Neuronal stem cell (in vitro differentiated cells): ENCODE results near the gene BCL2L14.

Experiments used
- DNase-seq: peaks from one replicate; pipeline ENCODE4 v3.0.0-alpha.2; 2013; ENCODE audit warnings: low spot score
- H2AFZ ChIP-seq: one replicate; pipeline ENCODE4 v1.6.1; 2013; ENCODE audit warnings: mild to moderate bottlenecking, low read length, inconsistent platforms
- H2AK5ac ChIP-seq: 2 replicates; pipeline ENCODE4 v1.6.1; 2013; ENCODE audit warnings: low read depth, mild to moderate bottlenecking, inconsistent platforms, low read length, moderate library complexity, mixed read lengths
- H2BK120ac ChIP-seq: 2 replicates; pipeline ENCODE4 v1.6.1; 2013; ENCODE audit warnings: low read depth, mild to moderate bottlenecking, inconsistent platforms, low read length, moderate library complexity, mixed read lengths
- H2BK12ac ChIP-seq: one replicate; pipeline ENCODE4 v1.6.1; 2013; ENCODE audit warnings: low read length, inconsistent platforms
- H2BK15ac ChIP-seq: 2 replicates; pipeline ENCODE4 v1.6.1; 2013; ENCODE audit warnings: mild to moderate bottlenecking, low read length, inconsistent platforms, mixed read lengths
- H2BK5ac ChIP-seq: one replicate; pipeline ENCODE4 v1.6.1; 2013; ENCODE audit warnings: inconsistent platforms, mild to moderate bottlenecking, low read length, moderate library complexity
- H3K14ac ChIP-seq: one replicate; pipeline ENCODE4 v1.6.1; 2013; ENCODE audit warnings: low read length, inconsistent platforms
- H3K18ac ChIP-seq: 2 replicates; pipeline ENCODE4 v1.6.1; 2013; ENCODE audit warnings: low read length, inconsistent platforms
- H3K23ac ChIP-seq: 2 replicates; pipeline ENCODE4 v1.6.1; 2013; ENCODE audit warnings: low read depth, mild to moderate bottlenecking, mixed read lengths, low read length, inconsistent platforms; ENCODE audit not compliant: poor library complexity
- H3K27ac ChIP-seq: replicated peaks from 3 replicates; pipeline ENCODE4 v1.5.1; 2013; ENCODE audit warnings: low read length, inconsistent platforms
- H3K27me3 ChIP-seq, 3 experiments: 2 replicates each; pipeline ENCODE4 v1.6.1; 2013; ENCODE audit warnings: low read length in 3 of 3, mild to moderate bottlenecking in 2 of 3, inconsistent platforms in 1 of 3, low read depth in 1 of 3, mixed read lengths in 1 of 3, moderate library complexity in 1 of 3; ENCODE audit not compliant: control insufficient read depth in 3 of 3, insufficient read depth in 3 of 3
- H3K36me3 ChIP-seq, 2 donors: replicated peaks in 1 of 2; 2 replicates each; pipeline ENCODE4 v1.6.1; 2013; ENCODE audit warnings: low read length in 2 of 2; ENCODE audit not compliant: control insufficient read depth in 2 of 2, insufficient read depth in 2 of 2
- H3K4ac ChIP-seq: 2 replicates; pipeline ENCODE4 v1.6.1; 2013; ENCODE audit warnings: inconsistent platforms, mild to moderate bottlenecking, low read length, moderate library complexity
- H3K4me1 ChIP-seq, 2 donors: 1 replicate in 1 of 2; 2 replicates in 1 of 2; pipeline ENCODE4 v1.6.1; 2013; ENCODE audit warnings: low read length in 2 of 2, low read depth in 1 of 2; ENCODE audit not compliant: control insufficient read depth in 2 of 2, insufficient read depth in 1 of 2
- H3K4me2 ChIP-seq: one replicate; pipeline ENCODE4 v1.6.1; 2013; ENCODE audit warnings: mild to moderate bottlenecking, low read length, inconsistent platforms; ENCODE audit not compliant: insufficient read depth, poor library complexity, severe bottlenecking
- H3K4me3 ChIP-seq, 2 donors: 2 replicates each; pipeline ENCODE4 v1.5.1; 2013; ENCODE audit warnings: low read length in 2 of 2, mild to moderate bottlenecking in 2 of 2, inconsistent platforms in 1 of 2, moderate library complexity in 1 of 2
- H3K79me1 ChIP-seq: one replicate; pipeline ENCODE4 v1.6.1; 2013; ENCODE audit warnings: low read depth, mild to moderate bottlenecking, inconsistent platforms, low read length, moderate library complexity
- H3K9ac ChIP-seq: one replicate; pipeline ENCODE4 v1.6.1; 2013; ENCODE audit warnings: mild to moderate bottlenecking, low read depth, low read length, inconsistent platforms; ENCODE audit not compliant: poor library complexity
- H3K9me3 ChIP-seq, 2 donors: replicated peaks in 1 of 2; 2 replicates each; pipeline versions ENCODE3 to v1.6.1; 2013; ENCODE audit warnings: low read length in 2 of 2, mild to moderate bottlenecking in 2 of 2, inconsistent platforms in 1 of 2, low read depth in 1 of 2, mixed read lengths in 1 of 2, moderate library complexity in 1 of 2; ENCODE audit not compliant: control insufficient read depth in 2 of 2, insufficient read depth in 1 of 2
- H4K8ac ChIP-seq: one replicate; pipeline ENCODE4 v1.6.1; 2013; ENCODE audit warnings: low read depth, mild to moderate bottlenecking, inconsistent platforms, low read length, moderate library complexity
- H4K91ac ChIP-seq: one replicate; pipeline ENCODE4 v1.6.1; 2013; ENCODE audit warnings: low read length, low read depth, mild to moderate bottlenecking, inconsistent platforms; ENCODE audit not compliant: poor library complexity
- WGBS, 2 donors: extraction: QIAGEN DNeasy Blood & Tissue Kit; methylation state at CpG; one replicate each; pipeline ENCODE4 v1.1.7; 2013; ENCODE audit warnings: missing lambda C conversion rate in 2 of 2, mixed read lengths in 1 of 2; ENCODE audit not compliant: insufficient read length in 2 of 2, insufficient replicate concordance in 1 of 2; ENCODE audit errors: extremely low coverage in 2 of 2; 5-methylcytosine and 5-hydroxymethylcytosine counted together

BCL2L14 gene

DNA sequence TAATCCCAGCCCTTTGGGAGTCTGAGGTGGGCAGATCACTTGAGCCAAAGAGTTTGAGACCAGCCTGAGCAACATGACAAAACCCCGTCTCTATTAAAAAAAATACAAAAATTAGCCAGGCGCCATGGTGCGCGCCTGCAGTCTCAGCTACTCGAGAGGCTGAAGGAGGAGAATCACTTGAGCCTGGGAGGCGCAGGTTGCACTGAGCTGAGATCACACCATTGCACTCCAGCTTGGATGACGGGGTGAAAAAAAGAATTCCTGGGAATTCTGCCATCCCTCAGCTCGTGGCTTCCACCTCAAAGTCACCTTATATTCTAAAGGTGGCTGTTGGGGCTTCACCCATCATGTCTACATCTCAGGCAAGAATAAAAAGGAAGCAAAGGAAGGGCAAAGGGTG lies 12.9 kb downstream of the BCL2L14 start:
- no CpG with 5 or more reads among the region's 8 CpGs for WGBS, 2 donors
- no peak overlapping the region for H2AFZ ChIP-seq
- H3K79me1 ChIP-seq, result no peaks in the 10 kb centered on the region
- no peak overlapping the region for H3K14ac ChIP-seq
- no peaks in the 10 kb centered on the region for H3K36me3 ChIP-seq
- H3K9me3 ChIP-seq, result no peaks in the 10 kb centered on the region
- no peak overlapping the region for H3K4ac ChIP-seq
- no peak for DNase-seq
- no peak overlapping the region for H2BK15ac ChIP-seq
- H3K4me2 ChIP-seq, result no peak overlapping the region
- H3K18ac ChIP-seq, result no peak overlapping the region
- H3K4me1 ChIP-seq, result peaks cover 11 to 24% of the 10 kb centered on the region in 2 donors
- no peak overlapping the region for H3K9ac ChIP-seq
- H3K4me3 ChIP-seq, result no peak overlapping the region
- H4K91ac ChIP-seq, result no peak overlapping the region
- H2BK5ac ChIP-seq, result no peak overlapping the region
- H2BK12ac ChIP-seq, result no peak overlapping the region
- H3K27ac ChIP-seq, result no peak overlapping the region
- H3K23ac ChIP-seq, result no peak overlapping the region
- H2AK5ac ChIP-seq, result no peak overlapping the region
- H3K27me3 ChIP-seq, result no peaks in the 10 kb centered on the region
- no peak overlapping the region for H4K8ac ChIP-seq
- H2BK120ac ChIP-seq, result no peak overlapping the region

DNA sequence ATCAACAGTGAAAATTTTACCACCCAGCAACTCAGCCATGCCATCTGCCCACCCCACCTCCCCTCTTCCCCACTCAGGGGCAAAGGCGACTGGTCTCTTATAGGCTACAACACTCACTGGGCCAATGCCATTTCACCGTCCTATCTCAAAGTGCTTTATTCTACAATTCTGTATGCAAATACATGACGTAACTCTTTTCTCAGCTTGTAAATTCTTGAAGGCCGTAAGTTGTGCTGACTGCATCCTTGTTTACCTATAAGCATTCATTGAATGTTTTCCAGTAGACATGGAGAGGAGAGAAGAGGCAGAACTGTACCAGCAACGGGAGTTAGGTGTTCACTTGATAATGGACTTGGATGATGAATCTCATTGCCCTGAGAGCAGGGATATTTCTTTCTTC lies 15.6 kb downstream of the BCL2L14 start:
- H3K4me1 ChIP-seq, result peaks cover 11 to 24% of the 10 kb centered on the region in 2 donors
- H3K4me3 ChIP-seq, result no peak overlapping the region
- WGBS, 2 donors, result no CpG with 5 or more reads among the region's 5 CpGs
- no peaks in the 10 kb centered on the region for H3K79me1 ChIP-seq
- H3K27me3 ChIP-seq, result no peaks in the 10 kb centered on the region
- no peak overlapping the region for H4K8ac ChIP-seq
- no peak overlapping the region for H3K27ac ChIP-seq
- H2BK120ac ChIP-seq, result no peak overlapping the region
- no peak overlapping the region for H3K9ac ChIP-seq
- no peak overlapping the region for H3K4ac ChIP-seq
- H2AFZ ChIP-seq, result peak overlapping the region; percentile 80
- no peak overlapping the region for H4K91ac ChIP-seq
- no peak overlapping the region for H2AK5ac ChIP-seq
- no peak overlapping the region for H3K14ac ChIP-seq
- no peak overlapping the region for H2BK15ac ChIP-seq
- no peaks in the 10 kb centered on the region for H3K36me3 ChIP-seq
- peak overlapping the region; percentile 2 for H3K4me2 ChIP-seq
- DNase-seq, result no peak
- no peak overlapping the region for H2BK5ac ChIP-seq
- H3K9me3 ChIP-seq, result no peaks in the 10 kb centered on the region
- no peak overlapping the region for H3K18ac ChIP-seq
- H3K23ac ChIP-seq, result no peak overlapping the region
- no peak overlapping the region for H2BK12ac ChIP-seq

DNA sequence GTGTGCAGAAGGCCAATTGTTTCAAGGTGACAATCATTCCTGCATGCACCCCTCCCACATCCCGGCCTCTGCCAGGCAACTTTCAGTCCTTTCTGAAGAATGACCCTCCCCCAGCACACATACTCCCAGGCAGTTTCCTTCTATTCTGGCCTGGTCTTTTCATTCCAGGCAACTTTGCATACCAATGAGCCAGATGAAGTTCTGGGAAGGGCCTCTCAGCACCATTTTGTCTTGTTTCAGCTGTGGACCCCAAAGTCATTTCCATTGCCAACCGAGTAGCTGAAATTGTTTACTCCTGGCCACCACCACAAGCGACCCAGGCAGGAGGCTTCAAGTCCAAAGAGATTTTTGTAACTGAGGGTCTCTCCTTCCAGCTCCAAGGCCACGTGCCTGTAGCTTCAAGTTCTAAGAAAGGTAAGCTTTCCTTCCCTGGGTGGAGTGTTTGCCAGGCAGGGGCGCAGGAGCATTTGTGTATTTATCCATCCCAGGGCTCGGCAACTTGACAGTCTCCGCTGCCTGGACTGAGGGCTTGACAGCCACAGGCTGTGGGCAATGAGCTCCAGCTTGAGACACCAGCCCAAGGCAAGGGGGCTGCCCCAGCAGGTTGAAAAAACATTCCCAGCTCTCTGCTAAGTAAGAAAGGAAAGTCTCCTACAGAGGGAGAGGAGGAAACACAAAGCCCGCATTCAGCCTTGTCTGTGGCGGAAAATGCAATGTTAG lies 16.4 kb downstream of the BCL2L14 start:
- no peak overlapping the region for H3K14ac ChIP-seq
- H2AFZ ChIP-seq, result peak overlapping the region; percentile 80
- no peak overlapping the region for H3K4ac ChIP-seq
- no peak overlapping the region for H4K91ac ChIP-seq
- H2BK5ac ChIP-seq, result no peak overlapping the region
- no peaks in the 10 kb centered on the region for H3K36me3 ChIP-seq
- no peak overlapping the region for H2BK120ac ChIP-seq
- peak overlapping the region in 1 of 2 donors; percentile 1 for H3K4me3 ChIP-seq
- DNase-seq, result no peak
- WGBS, 2 donors, result no CpG with 5 or more reads among the region's 9 CpGs
- H3K9me3 ChIP-seq, result no peaks in the 10 kb centered on the region
- H2BK12ac ChIP-seq, result no peak overlapping the region
- peak overlapping the region; percentile 41 for H3K4me2 ChIP-seq
- H3K23ac ChIP-seq, result no peak overlapping the region
- no peak overlapping the region for H3K9ac ChIP-seq
- H3K27ac ChIP-seq, result no peak overlapping the region
- no peak overlapping the region for H2BK15ac ChIP-seq
- H3K79me1 ChIP-seq, result no peaks in the 10 kb centered on the region
- no peaks in the 10 kb centered on the region for H3K27me3 ChIP-seq
- H3K18ac ChIP-seq, result peak overlapping the region; percentile 78
- no peak overlapping the region for H4K8ac ChIP-seq
- no peak overlapping the region for H2AK5ac ChIP-seq
- H3K4me1 ChIP-seq, result peaks cover 11 to 24% of the 10 kb centered on the region in 2 donors

DNA sequence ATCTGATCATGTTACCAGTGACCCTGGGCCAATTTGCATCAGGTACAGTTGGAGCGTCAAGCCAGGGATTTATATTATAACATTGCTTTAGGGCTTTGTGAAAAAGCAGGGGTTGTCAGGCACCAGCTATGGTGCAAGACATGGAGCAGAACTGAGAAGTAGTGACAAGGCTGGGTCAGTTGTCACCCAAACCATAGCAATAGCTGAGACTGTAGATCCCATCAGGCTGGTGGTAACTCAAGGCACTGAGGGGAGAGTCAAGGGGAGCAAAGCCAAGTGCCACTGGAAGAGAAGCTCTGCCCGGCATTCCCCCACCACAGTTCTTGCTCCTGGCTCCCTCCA lies 16.9 kb downstream of the BCL2L14 start:
- H3K4me2 ChIP-seq, result no peak overlapping the region
- H3K36me3 ChIP-seq, result no peaks in the 10 kb centered on the region
- H3K27me3 ChIP-seq, result no peaks in the 10 kb centered on the region
- no peak overlapping the region for H3K4ac ChIP-seq
- H3K9ac ChIP-seq, result no peak overlapping the region
- no CpG with 5 or more reads among the region's 2 CpGs for WGBS, 2 donors
- H2BK15ac ChIP-seq, result no peak overlapping the region
- no peak overlapping the region for H3K4me3 ChIP-seq
- H3K79me1 ChIP-seq, result no peaks in the 10 kb centered on the region
- H3K9me3 ChIP-seq, result no peaks in the 10 kb centered on the region
- H3K27ac ChIP-seq, result no peak overlapping the region
- H3K14ac ChIP-seq, result no peak overlapping the region
- no peak overlapping the region for H2BK120ac ChIP-seq
- peak overlapping the region; percentile 80 for H2AFZ ChIP-seq
- no peak overlapping the region for H4K91ac ChIP-seq
- H3K23ac ChIP-seq, result no peak overlapping the region
- H2BK5ac ChIP-seq, result no peak overlapping the region
- no peak overlapping the region for H3K18ac ChIP-seq
- no peak for DNase-seq
- no peak overlapping the region for H2BK12ac ChIP-seq
- H2AK5ac ChIP-seq, result no peak overlapping the region
- peaks cover 11 to 24% of the 10 kb centered on the region in 2 donors for H3K4me1 ChIP-seq
- no peak overlapping the region for H4K8ac ChIP-seq
